GM19372 (cell line): ENCODE measurements around the gene LRP6.
"Not testable (repeated sequence)": the region's sequence is repeated elsewhere in the genome, so short reads cannot be mapped to it uniquely, and the experiment has no call there.

ENCODE experiments used
- ATAC-seq: cut with Tn5 transposase; IDR thresholded peaks from one replicate; pipeline ENCODE4 v1.9.1; 2021; ENCODE audit warnings: mild to moderate bottlenecking, low read depth, moderate library complexity; ENCODE audit not compliant: unreplicated experiment

The LRP6 gene

DNA sequence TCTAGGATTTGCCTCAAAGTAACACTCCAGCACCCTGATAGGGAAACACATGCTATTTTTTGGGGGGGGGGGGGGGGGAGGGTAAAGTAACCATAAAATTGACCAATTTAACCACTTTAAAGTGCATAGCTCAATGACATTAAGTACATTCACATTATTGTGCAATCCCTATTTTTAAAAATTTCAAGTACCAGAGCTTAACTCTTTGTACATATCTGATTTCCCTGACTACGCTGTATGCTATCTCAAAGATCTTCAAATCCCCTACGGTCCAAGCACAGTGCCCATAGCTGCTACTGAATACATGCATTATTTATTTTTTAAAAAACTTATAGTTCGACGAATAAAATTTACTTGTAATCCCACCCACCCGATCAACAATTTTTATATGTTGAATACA lies 133.1 kb downstream of the LRP6 start:
- ATAC-seq: no peak

DNA sequence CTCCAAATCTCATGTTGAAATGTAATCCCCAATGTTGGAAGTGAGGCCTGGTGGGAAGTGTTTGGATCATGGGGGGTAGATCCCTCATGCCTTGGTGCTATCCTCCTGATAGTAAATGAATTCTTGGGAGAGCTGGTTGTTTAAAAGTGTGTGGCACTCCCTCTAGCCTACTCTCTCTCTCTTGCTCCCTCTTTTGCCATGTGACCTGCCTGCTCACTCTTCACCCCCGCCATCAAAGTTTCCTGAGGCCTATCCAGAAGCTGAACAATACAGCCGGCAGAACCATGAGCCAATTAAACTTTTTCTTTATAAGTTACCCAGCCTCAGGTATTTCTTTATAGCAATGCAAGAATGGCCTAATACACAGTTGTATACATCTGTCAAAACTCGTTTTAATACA lies 133.6 kb downstream of the LRP6 start:
- no peak for ATAC-seq

DNA sequence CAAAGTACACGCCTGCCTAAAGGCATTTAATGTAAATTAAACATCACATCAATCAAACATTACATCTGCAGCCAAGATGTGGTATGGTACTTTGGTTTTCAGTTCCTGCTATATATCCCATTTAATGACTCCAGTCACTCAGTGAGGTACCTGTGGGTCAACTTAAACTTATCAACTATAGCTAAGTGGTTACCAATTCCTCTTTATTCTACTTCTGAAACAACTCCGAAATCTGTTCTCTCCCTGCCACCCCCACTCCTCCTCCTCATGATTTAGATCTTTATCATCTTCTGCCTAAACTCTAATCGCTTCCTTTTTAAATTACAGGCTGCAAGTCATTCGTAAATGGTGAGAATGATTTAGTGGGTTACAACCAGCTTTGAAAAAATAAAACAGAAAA lies 138.2 kb downstream of the LRP6 start:
- ATAC-seq: no peak

DNA sequence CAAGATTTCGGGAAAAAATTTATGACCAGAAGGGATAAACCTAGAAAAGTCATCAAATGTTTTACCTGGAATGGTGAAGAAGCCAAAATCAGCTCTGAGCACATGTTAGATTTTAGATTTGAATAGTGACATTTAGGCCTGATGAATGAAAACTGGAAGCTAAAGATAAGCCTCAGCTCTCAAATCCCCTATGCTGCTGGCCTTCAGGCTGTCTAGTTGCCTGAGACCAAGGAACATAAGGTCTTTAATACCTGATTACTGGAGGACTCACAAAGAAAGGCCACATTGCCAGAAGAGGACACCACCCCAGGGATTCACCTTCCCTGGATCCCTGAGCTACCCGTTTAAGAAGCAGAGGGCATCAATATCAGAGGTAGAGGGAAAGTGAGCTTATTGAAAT lies 139.5 kb downstream of the LRP6 start:
- ATAC-seq: no peak

DNA sequence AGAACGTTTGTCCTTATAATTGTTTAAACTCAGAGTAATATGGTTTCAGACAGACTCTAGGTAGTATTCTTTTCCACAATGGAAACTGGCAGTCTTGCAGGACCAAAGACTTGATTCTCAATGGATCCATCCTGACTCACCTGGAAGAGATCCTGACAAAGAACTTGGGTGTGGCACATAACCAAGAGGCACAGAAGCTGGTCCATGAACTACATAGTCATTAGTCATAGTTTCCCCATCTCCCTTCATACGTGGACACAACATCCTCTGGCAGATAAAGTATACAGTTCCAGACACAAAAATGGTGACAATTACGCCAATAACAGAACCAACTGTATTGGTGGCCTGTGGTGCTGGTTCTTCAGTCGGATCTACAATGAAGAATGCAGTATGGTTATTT lies 140.3 kb downstream of the LRP6 start:
- ATAC-seq: no peak

DNA sequence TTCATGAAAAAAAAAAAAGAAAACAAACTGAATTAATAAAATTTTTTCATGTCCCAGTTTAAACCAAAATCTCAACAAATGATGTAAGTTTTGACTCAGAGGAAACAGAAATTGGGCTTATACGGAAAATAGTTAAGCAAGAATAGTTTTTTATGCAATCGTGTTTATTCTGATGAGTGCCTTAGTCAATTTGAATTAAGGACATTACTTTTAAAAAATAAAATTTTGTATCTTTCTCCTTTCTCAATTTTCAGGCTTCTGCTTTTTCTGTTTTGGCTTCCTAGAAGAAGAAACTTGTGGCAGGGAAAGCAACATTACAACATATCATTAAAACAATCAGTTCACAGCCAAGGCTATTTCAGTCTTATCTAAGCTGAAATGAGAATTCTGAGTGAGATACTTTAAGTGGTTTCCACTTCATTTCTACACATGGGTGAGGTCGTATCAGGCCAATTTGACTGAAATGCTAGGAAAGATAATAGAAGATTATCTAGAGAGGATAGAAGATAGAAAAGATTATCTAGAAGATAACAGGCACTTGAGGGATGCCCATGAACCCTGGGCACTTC lies 143.7 kb downstream of the LRP6 start:
- ATAC-seq: no peak

DNA sequence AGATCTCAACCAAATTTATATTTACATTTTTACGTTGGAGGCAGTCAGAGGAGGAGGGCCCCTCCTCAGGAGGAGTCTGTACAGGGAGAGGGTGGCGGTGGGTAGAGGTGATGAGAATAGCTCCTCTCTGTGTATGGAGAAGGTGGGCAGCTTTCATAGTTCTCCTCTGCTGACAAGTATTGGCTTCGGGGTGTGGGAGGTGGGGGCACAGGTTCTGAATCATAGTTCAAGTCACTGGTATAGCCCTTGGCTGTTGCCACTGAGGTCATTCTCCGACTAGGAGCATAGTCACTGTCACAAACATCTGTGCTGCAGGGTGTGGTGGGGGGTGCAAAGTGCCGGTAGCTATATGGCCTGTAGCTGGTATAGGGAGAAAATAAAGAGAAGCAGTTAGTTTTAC lies 145.8 kb downstream of the LRP6 start:
- ATAC-seq: no peak

DNA sequence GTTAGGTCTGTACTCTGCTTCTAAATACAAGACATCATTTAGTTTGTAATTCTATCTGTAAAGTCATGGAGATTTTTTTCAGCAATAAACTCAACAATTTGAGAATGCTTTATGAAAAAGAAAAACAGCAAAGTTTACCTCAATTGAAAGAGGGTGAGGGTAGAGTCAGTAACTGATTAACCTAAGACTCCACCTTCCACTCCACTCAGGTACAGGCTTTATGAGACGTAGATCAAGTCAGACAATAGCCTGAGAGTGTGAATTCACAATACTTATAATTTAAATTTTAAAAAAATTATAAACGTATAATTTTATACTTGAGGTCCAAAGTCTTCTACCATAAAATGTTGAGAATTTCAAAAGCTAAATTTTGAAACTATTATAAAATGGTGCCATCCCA lies 150.2 kb downstream of the LRP6 start:
- ATAC-seq: no peak

DNA sequence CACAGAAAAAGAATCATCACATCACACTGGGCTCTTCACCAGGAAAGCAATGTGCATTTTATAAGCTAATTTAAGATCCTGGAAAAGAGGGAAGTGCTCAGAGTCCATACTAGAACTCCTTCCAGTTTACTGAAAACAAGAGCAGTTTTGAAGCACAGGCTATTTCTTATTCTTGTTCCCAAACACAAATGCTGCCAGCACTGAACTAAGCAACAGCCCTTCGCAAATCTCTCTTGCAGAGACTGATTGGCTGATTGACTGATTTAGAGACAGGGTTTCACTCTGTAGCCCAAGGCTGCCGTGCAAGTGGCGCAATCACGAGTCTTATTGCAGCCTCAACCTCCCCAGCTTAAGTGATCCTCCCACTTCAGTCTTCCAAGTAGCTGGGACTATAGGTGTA lies 151.3 kb downstream of the LRP6 start:
- no peak for ATAC-seq

DNA sequence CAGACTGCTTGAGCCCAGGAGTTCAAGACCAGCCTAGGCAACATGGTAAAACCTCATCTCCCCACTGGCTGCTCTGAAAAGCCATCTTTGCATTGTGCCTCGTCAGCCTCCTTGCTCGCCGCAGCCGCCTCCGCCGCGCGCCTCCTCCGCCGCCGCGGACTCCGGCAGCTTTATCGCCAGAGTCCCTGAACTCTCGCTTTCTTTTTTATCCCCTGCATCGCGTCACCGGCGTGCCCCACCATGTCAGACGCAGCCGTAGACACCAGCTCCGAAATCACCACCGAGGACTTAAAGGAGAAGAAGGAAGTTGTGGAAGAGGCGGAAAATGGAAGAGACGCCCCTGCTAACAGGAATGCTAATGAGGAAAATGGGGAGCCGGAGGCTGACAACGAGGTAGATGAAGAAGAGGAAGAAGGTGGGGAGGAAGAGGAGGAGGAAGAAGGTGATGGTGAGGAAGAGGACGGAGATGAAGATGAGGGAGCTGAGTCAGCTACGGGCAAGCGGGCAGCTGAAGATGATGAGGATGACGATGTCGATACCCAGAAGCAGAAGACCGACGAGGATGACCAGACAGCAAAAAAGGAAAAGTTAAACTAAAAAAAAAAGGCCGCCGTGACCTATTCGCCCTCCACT lies 155.8 kb downstream of the LRP6 start:
- not testable (repeated sequence) for ATAC-seq

DNA sequence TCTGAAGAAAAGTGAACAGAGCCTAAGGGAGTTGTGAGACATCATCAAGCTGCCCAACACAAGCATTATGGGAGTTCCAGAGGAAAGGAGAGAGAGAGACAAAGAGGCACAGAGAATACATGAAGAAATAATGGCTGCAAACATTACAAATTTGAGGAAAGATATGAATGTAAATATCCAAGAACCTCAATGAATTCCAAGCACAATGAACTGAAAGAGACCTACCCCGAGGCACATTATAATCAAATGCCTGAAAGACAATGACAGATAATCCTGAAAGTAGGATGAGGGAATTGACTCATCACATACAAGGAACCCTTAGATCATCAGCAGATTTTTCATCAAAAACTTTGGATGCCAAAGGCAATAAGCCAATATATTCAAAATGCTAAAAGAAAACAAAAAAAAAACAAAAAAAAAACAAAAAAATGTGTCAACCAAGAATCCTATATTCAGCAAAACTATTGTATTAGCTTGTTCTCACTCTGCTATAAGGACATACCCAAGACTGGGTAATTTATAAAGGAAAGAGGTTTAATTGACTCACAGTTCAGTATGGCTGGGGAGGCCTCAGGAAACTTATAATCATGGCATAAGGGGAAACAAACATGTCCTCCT lies 158.3 kb downstream of the LRP6 start:
- no peak for ATAC-seq

DNA sequence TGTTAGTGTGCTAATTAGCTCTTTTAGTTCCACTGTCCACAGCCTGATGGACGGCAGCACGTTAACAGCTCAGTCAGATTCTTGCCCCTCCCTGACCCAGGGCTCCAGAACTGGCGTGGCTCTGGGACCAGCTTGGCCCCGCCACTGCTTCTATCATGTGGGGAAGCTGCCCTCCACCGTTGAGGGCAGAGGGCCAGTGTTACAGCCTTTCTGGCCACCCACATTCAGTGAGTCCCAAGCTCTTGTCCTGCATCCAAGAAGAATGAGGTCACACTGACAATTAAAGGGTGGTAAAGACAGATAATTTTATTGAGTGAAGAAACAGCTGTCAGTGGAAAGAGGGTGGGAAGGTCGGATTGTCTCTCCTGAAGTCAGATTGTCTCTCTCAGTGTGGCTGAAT lies 159.2 kb downstream of the LRP6 start:
- ATAC-seq: no peak

DNA sequence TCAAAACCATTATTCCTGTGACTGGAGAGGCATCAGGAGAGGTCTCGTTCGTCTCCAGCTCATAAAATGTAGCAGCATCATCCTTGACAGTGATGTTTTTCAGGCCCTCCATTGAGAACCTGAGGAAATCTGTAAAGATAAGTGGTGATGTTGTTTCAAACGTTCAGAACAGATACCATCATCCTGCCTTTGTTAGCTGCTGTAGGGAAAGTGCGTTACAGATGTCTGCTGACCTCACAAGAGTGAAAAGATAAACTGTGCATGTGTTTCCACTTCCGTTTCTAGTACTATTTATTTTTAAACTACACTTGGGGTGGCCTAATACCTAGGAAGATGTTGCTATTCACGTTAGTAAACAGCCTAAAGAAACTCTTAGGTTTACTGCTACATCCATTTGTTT lies 167.7 kb downstream of the LRP6 start:
- no peak for ATAC-seq

DNA sequence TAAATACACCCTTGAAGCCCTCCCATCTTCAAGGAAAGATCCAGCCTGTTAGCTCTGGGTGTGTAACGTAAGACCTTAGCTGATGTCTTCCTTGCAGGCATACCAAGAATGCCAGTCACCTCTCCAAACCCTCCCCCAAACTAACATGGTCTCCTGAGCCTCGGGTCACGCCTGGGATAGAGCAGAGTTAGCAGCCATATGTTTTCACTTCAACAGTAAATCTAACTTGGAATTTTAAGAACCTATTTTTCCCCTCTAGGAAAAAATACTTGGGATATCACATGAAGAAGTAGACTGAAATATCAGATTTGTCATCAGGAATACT lies 168.2 kb downstream of the LRP6 start:
- no peak for ATAC-seq

DNA sequence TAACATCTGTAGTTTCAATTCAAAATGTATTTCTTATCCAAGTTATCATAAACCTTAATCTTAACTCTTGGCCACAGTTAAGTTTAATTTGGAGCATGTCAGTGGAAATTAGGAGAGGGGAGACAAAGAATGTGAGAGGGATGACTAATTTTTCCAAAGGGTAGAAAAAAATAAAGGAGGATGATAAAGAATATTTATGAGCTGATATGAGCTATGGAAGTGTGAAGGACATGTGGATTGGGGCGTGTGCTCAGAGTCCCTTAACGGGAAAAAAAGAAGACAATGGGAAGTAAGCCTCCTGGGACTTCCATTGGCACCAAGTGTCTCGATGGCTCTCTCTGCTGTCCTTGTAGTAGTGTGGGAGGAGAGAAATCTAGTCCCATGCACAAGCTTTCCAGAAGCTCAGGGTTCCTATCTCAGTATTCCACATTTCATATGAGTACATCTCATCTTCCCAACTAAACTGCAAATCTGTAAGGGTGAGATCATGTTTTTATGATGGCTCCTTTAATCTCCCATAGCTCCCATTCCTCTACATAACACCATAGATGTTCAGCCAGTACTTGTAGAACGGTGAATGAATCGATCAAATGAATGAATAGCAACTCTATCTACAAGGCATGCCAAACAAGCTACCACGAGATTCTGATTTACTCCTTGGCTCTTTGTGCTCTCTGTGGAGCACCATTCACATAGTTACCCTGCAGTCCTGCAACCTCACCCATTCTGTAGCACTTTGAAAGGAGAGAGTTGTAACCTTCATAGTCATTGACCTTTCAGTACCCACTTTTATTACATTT lies 168.8 kb downstream of the LRP6 start:
- no peak for ATAC-seq

DNA sequence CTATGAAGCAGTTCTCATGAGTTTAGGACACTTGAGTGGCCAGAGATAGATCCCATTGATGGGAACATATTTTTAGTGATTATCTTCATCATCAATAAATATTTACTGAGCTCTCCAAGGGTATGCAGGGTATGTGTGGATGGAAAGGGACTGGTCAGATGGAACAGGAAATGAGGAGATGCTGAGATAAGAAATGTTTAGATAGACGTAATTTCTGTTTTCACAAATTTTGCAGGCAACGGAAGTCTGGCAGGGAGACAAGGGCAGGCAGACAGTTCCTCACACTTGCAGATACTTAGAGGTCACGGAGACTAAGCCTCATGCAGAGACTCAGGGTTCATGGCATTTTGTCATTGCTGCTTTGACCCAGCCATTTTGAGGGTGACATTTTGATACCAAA lies 171.8 kb downstream of the LRP6 start:
- no peak for ATAC-seq

DNA sequence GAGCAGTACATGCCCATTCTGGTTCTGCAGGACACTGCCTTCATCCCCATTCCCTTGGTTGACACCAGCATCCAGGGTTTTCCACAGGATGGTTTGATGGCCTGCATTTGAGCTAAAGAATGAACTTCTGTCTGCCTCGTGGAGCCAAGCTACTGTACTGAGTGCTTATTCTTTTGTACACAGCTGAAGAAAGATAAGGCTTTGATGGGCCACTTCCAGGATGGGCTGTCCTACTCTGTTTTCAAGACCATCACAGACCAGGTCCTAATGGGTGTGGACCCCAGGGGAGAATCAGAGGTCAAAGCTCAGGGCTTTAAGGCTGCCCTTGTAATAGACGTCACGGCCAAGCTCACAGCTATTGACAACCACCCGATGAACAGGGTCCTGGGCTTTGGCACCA lies 172.4 kb downstream of the LRP6 start:
- no peak for ATAC-seq

DNA sequence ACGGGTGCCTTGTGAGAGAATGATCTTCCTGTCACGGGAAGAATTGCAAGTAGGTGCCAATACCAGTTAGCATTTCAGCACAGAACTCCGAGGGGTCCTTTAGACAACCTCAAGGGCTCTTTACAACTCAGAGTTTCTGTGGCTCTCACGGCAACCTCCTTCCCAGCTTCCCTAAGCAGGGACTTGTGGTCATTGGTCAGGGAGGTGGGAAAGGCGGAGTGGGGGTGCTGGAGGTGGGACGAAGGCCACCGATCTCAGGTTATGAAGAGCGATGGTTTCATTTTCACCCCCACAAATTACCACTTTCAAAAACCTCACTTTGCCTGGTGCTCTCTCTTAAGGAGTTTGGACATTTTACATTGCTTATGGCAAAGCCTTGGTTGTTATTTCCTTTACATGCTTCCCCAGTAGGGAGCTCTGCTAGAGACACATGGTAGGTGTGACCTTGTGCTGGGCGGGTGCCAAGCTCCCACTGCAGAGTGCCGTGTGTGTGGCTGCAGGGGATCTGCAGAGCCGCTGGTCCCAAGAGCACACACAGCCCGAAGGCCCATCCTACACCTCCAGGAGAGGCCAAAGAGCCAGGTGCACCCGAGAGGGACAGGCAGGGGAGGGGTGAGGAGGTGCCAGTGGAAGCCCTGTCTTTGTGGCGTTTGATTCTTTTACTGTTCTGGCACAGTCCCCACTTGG lies 174.7 kb downstream of the LRP6 start:
- no peak for ATAC-seq

DNA sequence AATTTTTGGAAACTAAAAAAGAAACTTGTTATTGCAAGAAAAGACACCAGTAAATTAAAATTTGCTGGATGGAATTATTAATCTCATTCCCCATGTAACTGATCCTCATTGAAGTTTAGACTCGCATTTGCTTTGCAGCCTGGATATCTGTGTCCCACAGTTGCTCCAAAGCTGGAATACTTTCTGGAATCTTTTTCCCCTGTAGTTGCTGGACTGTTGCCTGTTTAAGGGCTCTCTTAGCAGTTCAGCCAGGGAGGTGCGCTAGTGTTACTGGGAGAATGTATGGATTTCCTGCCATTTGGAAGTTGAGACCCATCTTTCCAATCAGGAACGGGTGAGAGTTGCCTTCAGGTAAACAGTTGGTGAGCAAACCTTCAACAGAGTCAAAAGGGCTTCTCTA lies 175.8 kb downstream of the LRP6 start:
- ATAC-seq: no peak

DNA sequence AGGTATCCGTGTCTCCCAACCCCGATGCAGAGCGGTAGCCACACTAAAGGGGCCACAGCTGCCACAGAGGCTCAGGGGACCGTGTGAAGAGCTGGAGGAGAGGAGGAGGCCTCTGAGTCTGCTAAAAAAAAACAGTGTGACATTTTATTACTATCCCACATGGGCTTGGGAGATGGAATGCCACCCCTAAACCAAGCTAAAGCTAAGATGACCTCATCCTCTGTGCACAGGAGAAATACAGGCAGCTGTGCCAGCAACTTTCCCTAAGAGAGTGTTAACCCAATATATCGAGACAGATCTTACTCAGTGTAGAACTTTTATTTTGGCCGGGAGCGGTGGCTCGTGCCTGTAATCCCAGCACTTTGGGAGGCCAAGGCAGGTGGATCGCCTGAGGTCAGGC lies 178.1 kb downstream of the LRP6 start:
- ATAC-seq: no peak

DNA sequence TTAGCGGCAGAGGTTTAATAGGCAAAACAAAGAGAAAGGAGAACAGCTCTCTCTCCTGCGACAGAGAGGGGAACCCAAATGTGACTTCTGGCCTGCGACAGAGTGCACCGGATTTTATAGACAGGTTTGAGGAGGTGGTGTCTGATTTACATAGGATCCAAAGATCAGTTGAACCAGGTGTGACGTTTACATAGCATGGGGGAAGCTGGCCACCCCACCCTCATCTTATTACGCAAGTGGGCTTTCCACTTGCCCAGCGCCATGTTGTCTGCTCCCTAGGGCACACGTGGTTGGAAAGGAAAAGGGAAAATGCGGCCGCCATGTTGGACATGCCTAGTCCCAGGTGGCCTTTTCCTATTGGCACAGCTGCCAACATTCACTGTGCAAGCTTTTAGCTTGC lies 178.7 kb downstream of the LRP6 start:
- no peak for ATAC-seq
